Tibial artery (tissue), 4 donors: ENCODE data around the gene ALPI.

Experiments used
- DNase-seq, 2 donors: peaks; one replicate each; pipeline ENCODE4 v3.0.0-alpha.2; 2019
- H3K27ac ChIP-seq, 2 donors: fragments of 200-600 bp; sonication (generic) in 1 of 2; 1 replicate in 1 of 2; 2 replicates in 1 of 2; pipeline ENCODE4 v1.5.1; 2018 to 2019; ENCODE audit warnings: mild to moderate bottlenecking in 1 of 2
- H3K27me3 ChIP-seq, 2 donors: fragments of 200-600 bp; sonication (generic) in 1 of 2; one replicate each; pipeline versions ENCODE4 v1.5.1 to v1.6.0; 2016 to 2019
- H3K36me3 ChIP-seq, 3 donors: fragments of 200-600 bp; sonication (generic) in 2 of 3; one replicate each; pipeline ENCODE4 v1.5.1; 2016 to 2019; ENCODE audit warnings: mild to moderate bottlenecking in 2 of 3
- H3K4me1 ChIP-seq, 4 donors: fragments of 200-600 bp; sonication (generic) in 2 of 4; 1 replicate in 3 of 4; 2 replicates in 1 of 4; pipeline ENCODE4 v1.5.1; 2016 to 2019
- H3K4me3 ChIP-seq, 2 donors: fragments of 200-600 bp; sonication (generic) in 1 of 2; 1 replicate in 1 of 2; 2 replicates in 1 of 2; pipeline ENCODE4 v1.5.1; 2018 to 2019; ENCODE audit warnings: mild to moderate bottlenecking in 2 of 2
- H3K9me3 ChIP-seq, 3 donors: fragments of 200-600 bp; sonication (generic) in 1 of 3; one replicate each; pipeline ENCODE4 v1.5.1; 2016 to 2019
- CTCF ChIP-seq, 2 experiments: fragments of 200-600 bp in 1 of 2; fragments of 450-650 bp in 1 of 2; IDR thresholded peaks; one replicate each; pipeline ENCODE4 v1.5.1; 2017 to 2019; ENCODE audit warnings: antibody characterized with exemption in 2 of 2, mild to moderate bottlenecking in 1 of 2, moderate library complexity in 1 of 2
- intact Hi-C: fragments of 100-400 bp; cut with DNase I; formaldehyde crosslinking; loops from one replicate; pipeline ENCODE4 v1.15.0; 2023; ENCODE audit warnings: low total_unique reads

The ALPI gene

GRCh38 chr2:232502911-232503808 is 47.2 kb downstream of the ALPI start:
- Histone ChIP-seq H3K9me3 (no peaks in the 10 kb centered on the region), H3K36me3 (no peaks in the 10 kb centered on the region), H3K27me3 (peaks cover 0 to 81% of the 10 kb centered on the region in 2 donors), H3K27ac (no peak overlapping the region), H3K4me1 (peaks cover 0 to 19% (median 15%) of the 10 kb centered on the region in 4 donors), H3K4me3 (peak overlapping the region; percentile 39 to 56)
- intact Hi-C loops = no loop called here
- DNase-seq = no peak
- TF ChIP-seq CTCF (IDR thresholded peaks at IDR 0.05) = no peak

GRCh38 chr2:232503809-232504323 is 47.9 kb downstream of the ALPI start:
- Histone ChIP-seq H3K9me3 (no peaks in the 10 kb centered on the region), H3K36me3 (no peaks in the 10 kb centered on the region), H3K4me3 (peak overlapping the region; percentile 39 to 56), H3K27ac (no peak overlapping the region), H3K4me1 (peaks cover 0 to 19% (median 15%) of the 10 kb centered on the region in 4 donors), H3K27me3 (peaks cover 0 to 84% of the 10 kb centered on the region in 2 donors)
- intact Hi-C loops = no loop called here
- TF ChIP-seq CTCF (IDR thresholded peaks at IDR 0.05) = no peak
- DNase-seq = no peak

GRCh38 chr2:232504438-232504837 is 48.5 kb downstream of the ALPI start:
- peaks cover 0 to 82% of the 10 kb centered on the region in 2 donors for H3K27me3 ChIP-seq
- DNase-seq = no peak
- no peak for TF ChIP-seq CTCF (IDR thresholded peaks at IDR 0.05)

GRCh38 chr2:232505856-232506255 is 49.9 kb downstream of the ALPI start:
- Histone ChIP-seq H3K36me3 (no peaks in the 10 kb centered on the region), H3K9me3 (no peaks in the 10 kb centered on the region), H3K4me1 (peaks cover 0 to 19% (median 15%) of the 10 kb centered on the region in 4 donors), H3K27ac (no peak overlapping the region), H3K4me3 (no peak overlapping the region), H3K27me3 (peaks cover 0 to 72% of the 10 kb centered on the region in 2 donors)
- no peak for TF ChIP-seq CTCF (IDR thresholded peaks at IDR 0.05)
- intact Hi-C loops = no loop called here
- no peak for DNase-seq

More at GRCh38 chr2:232504438-232504837, 48.5 kb downstream of the ALPI start:
- Histone ChIP-seq H3K27ac (no peak overlapping the region), H3K36me3 (no peaks in the 10 kb centered on the region), H3K9me3 (no peaks in the 10 kb centered on the region), H3K4me3 (no peak overlapping the region), H3K4me1 (peaks cover 0 to 19% (median 15%) of the 10 kb centered on the region in 4 donors)
- intact Hi-C loops = no loop called here

GRCh38 chr2:232506709-232507108 is 50.8 kb downstream of the ALPI start:
- peaks cover 0 to 74% of the 10 kb centered on the region in 2 donors for H3K27me3 ChIP-seq
- TF ChIP-seq CTCF (IDR thresholded peaks at IDR 0.05) = no peak
- H3K4me3 ChIP-seq = no peak overlapping the region
- DNase-seq = no peak
- peaks cover 0 to 19% (median 15%) of the 10 kb centered on the region in 4 donors for H3K4me1 ChIP-seq
- H3K36me3 ChIP-seq = no peaks in the 10 kb centered on the region
- intact Hi-C loops = no loop called here
- H3K27ac ChIP-seq = no peak overlapping the region
- H3K9me3 ChIP-seq = no peaks in the 10 kb centered on the region
